ENCODE data around the gene CTSD. TPM values are rescaled to one million over a fixed set of nuclear protein-coding genes. Genes with fewer than 3 reads are reported as not detected.

Gene CTSD
- total and polyA plus RNA-seq, 2 of the 8 experiments (the other 6 are each of a cell fraction or from before 2014, with no cell fraction given) = 169 to 173 TPM

- no peak for TF ChIP-seq JUND (IDR thresholded peaks at IDR 0.05; ENCODE audit: low read length)
- TF ChIP-seq RNF2 (IDR thresholded peaks at IDR 0.05; ENCODE audit: borderline replicate concordance, low read depth, low read length, missing control alignments, poor library complexity, severe bottlenecking) = no peak
- no peak for TF ChIP-seq BRCA1 (IDR thresholded peaks at IDR 0.05; ENCODE audit: low read depth, low read length)
- no peak for TF ChIP-seq HDAC6 (IDR thresholded peaks at IDR 0.05; ENCODE audit: low read depth, low read length)
- TF ChIP-seq SAP30 (IDR thresholded peaks at IDR 0.05; ENCODE audit: insufficient read depth, insufficient replicate concordance, low read length) = no peak
Measured at GRCh38 chr11:1761110-1761856, 2.4 kb downstream of the CTSD start (continued).
